Suprapubic skin (tissue), 4 donors: Measurements from ENCODE around the gene KYAT1.

ENCODE experiments used
- CTCF ChIP-seq, 2 donors: fragments of 200-600 bp in 1 of 2; fragments of 450-650 bp in 1 of 2; sonication (generic) in 1 of 2; IDR thresholded peaks; one replicate each; pipeline ENCODE4 v1.5.1; 2016 to 2019; ENCODE audit warnings: antibody characterized with exemption in 2 of 2, mild to moderate bottlenecking in 1 of 2, moderate library complexity in 1 of 2
- EP300 ChIP-seq: sonication (generic); formaldehyde crosslinking; IDR thresholded peaks from one replicate; pipeline ENCODE4 v1.6.1; 2017; ENCODE audit warnings: antibody characterized with exemption
- POLR2A ChIP-seq, 2 donors: fragments of 450-650 bp; IDR thresholded peaks; one replicate each; pipeline ENCODE4 v1.6.1; 2017; ENCODE audit warnings: antibody characterized with exemption in 2 of 2, mild to moderate bottlenecking in 2 of 2, moderate library complexity in 2 of 2
- POLR2AphosphoS5 ChIP-seq, 3 donors: sonication (generic); formaldehyde crosslinking; IDR thresholded peaks; one replicate each; pipeline ENCODE4 v1.6.1; 2017; ENCODE audit warnings: antibody characterized with exemption in 3 of 3

GRCh38 chr9:128805661-128806060 is 76.1 kb downstream of the KYAT1 start:
- TF ChIP-seq POLR2AphosphoS5 (IDR thresholded peaks at IDR 0.05) (no peak), CTCF (IDR thresholded peaks at IDR 0.05) (no peak), EP300 (no peak), POLR2A (IDR thresholded peaks at IDR 0.05) (no peak)
